SH-SY5Y (cell line): ENCODE data around the gene MAB21L2.

ENCODE experiments used
- GATA2 ChIP-seq: IDR thresholded peaks from 2 replicates; pipeline ENCODE4 v1.6.1; 2011; ENCODE audit warnings: mild to moderate bottlenecking, low read depth, low read length
- GATA3 ChIP-seq: IDR thresholded peaks from 2 replicates; pipeline ENCODE4 v1.6.1; 2011; ENCODE audit warnings: low read depth, mild to moderate bottlenecking, low read length, moderate library complexity

DNA sequence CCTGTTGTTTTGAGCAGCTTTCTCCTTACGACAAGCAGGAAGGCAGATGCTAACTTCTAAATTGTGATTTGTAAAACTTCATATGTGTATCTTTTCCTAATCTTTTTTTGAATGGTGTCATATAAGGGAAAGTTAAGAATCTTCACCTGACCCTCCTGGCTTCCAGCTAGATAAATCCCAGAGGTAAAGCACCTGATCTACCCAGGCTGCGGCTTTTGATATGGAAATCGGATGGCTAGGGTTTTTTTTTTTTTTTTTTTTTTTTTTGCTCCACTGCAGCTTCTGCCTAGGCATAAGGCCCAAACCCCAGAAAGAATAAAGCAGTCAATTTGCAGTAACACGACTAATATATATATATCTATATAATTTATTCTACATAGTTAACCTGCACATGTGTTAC is 10.0 kb downstream of the MAB21L2 start:
- TF ChIP-seq GATA2 (no peak), GATA3 (no peak)
